ENCODE measurements around the gene AHDC1. TPM values are rescaled to one million over a fixed set of nuclear protein-coding genes. Genes with fewer than 3 reads are reported as not detected.
A peak's percentile ranks its signal among the peaks of the same experiment; 100 is the strongest.

The AHDC1 gene
- total and polyA plus RNA-seq, 5 donors from 2014 or later = 0.07 to 26.2 (median 0.71) TPM

- Mint-ChIP-seq H3K36me3 (peaks cover 12% of the 10 kb centered on the region), H3K4me1 (peaks cover 0 to 14% (median 3%) of the 10 kb centered on the region in 4 donors), H3K27me3 (no peaks in the 10 kb centered on the region), H3K9me3 (no peaks in the 10 kb centered on the region), H3K27ac (peak overlapping the region in 1 of 3 donors; percentile 76), H3K4me3 (no peak overlapping the region)
- Histone ChIP-seq H3K4me1 (ENCODE audit: control insufficient read depth, insufficient read depth, low read length, poor library complexity, severe bottlenecking) (peaks cover 7% of the 10 kb centered on the region), H3K4me3 (ENCODE audit: low read depth, low read length) (no peak overlapping the region), H3K27me3 (ENCODE audit: control insufficient read depth, insufficient read depth, low read length) (no peaks in the 10 kb centered on the region), H3K9me3 (ENCODE audit: control insufficient read depth in 2 of 2, low read length in 2 of 2) (no peaks in the 10 kb centered on the region), H3K36me3 (ENCODE audit: control insufficient read depth, insufficient read depth, low read length) (peaks cover 6% of the 10 kb centered on the region), H3K27ac (ENCODE audit: insufficient read depth, low read length, poor library complexity, severe bottlenecking) (no peak overlapping the region)
- DNase-seq (no peak), ATAC-seq (ENCODE audit: low read depth in 2 of 2) (no peak)
Observed at GRCh38 chr1:27535386-27535785, 68.6 kb downstream of the AHDC1 start.

GRCh38 chr1:27531959-27532685 lies 71.8 kb downstream of the AHDC1 start:
- no peak for DNase-seq
- peaks cover 23% of the 10 kb centered on the region for H3K4me1 ChIP-seq (ENCODE audit: control insufficient read depth, insufficient read depth, low read length, poor library complexity, severe bottlenecking)
- Mint-ChIP-seq H3K27me3 (no peaks in the 10 kb centered on the region), H3K36me3 (peaks cover 5% of the 10 kb centered on the region), H3K4me1 (peaks cover 0 to 30% (median 7%) of the 10 kb centered on the region in 4 donors), H3K4me3 (no peak overlapping the region), H3K9me3 (no peaks in the 10 kb centered on the region), H3K27ac (peak overlapping the region; percentile 78 to 91 (median 91))
- no peaks in the 10 kb centered on the region for H3K27me3 ChIP-seq (ENCODE audit: control insufficient read depth, insufficient read depth, low read length)
- no peak for ATAC-seq (ENCODE audit: low read depth in 2 of 2)
- H3K36me3 ChIP-seq (ENCODE audit: control insufficient read depth, insufficient read depth, low read length) = peaks cover 6% of the 10 kb centered on the region
- no peaks in the 10 kb centered on the region for H3K9me3 ChIP-seq (ENCODE audit: control insufficient read depth in 2 of 2, low read length in 2 of 2)
- no peak overlapping the region for H3K4me3 ChIP-seq (ENCODE audit: low read depth, low read length)
- no peak overlapping the region for H3K27ac ChIP-seq (ENCODE audit: insufficient read depth, low read length, poor library complexity, severe bottlenecking)

GRCh38 chr1:27530192-27530591 lies 73.8 kb downstream of the AHDC1 start:
- H3K4me1 ChIP-seq (ENCODE audit: control insufficient read depth, insufficient read depth, low read length, poor library complexity, severe bottlenecking) = peaks cover 42% of the 10 kb centered on the region
- H3K27ac Mint-ChIP-seq = peak overlapping the region in 2 of 3 donors; percentile 49 to 85
- no peaks in the 10 kb centered on the region for H3K9me3 ChIP-seq (ENCODE audit: control insufficient read depth in 2 of 2, low read length in 2 of 2)
- H3K36me3 Mint-ChIP-seq = peaks cover 5% of the 10 kb centered on the region
- H3K36me3 ChIP-seq (ENCODE audit: control insufficient read depth, insufficient read depth, low read length) = peaks cover 6% of the 10 kb centered on the region
- H3K9me3 Mint-ChIP-seq = no peaks in the 10 kb centered on the region
- no peaks in the 10 kb centered on the region for H3K27me3 ChIP-seq (ENCODE audit: control insufficient read depth, insufficient read depth, low read length)
- H3K27me3 Mint-ChIP-seq = peaks cover 4% of the 10 kb centered on the region
- H3K4me3 Mint-ChIP-seq = peak overlapping the region in 2 of 4 donors; percentile 4 to 79
- DNase-seq = no peak
- peaks cover 6 to 49% (median 17%) of the 10 kb centered on the region in 4 donors for H3K4me1 Mint-ChIP-seq
- H3K4me3 ChIP-seq (ENCODE audit: low read depth, low read length) = no peak overlapping the region
- no peak for ATAC-seq (ENCODE audit: low read depth in 2 of 2)
- no peak overlapping the region for H3K27ac ChIP-seq (ENCODE audit: insufficient read depth, low read length, poor library complexity, severe bottlenecking)

- H3K27ac ChIP-seq (ENCODE audit: insufficient read depth, low read length, poor library complexity, severe bottlenecking) = no peak overlapping the region
- peak overlapping the region in 2 of 3 donors; percentile 78 to 85 for H3K27ac Mint-ChIP-seq
- H3K36me3 Mint-ChIP-seq = peaks cover 5% of the 10 kb centered on the region
- peaks cover 11 to 55% (median 21%) of the 10 kb centered on the region in 4 donors for H3K4me1 Mint-ChIP-seq
- peaks cover 4% of the 10 kb centered on the region for H3K27me3 Mint-ChIP-seq
- no peaks in the 10 kb centered on the region for H3K9me3 Mint-ChIP-seq
- H3K4me1 ChIP-seq (ENCODE audit: control insufficient read depth, insufficient read depth, low read length, poor library complexity, severe bottlenecking) = peaks cover 48% of the 10 kb centered on the region
- H3K9me3 ChIP-seq (ENCODE audit: control insufficient read depth in 2 of 2, low read length in 2 of 2) = no peaks in the 10 kb centered on the region
- H3K4me3 ChIP-seq (ENCODE audit: low read depth, low read length) = no peak overlapping the region
- no peaks in the 10 kb centered on the region for H3K27me3 ChIP-seq (ENCODE audit: control insufficient read depth, insufficient read depth, low read length)
- H3K4me3 Mint-ChIP-seq = peak overlapping the region in 3 of 4 donors; percentile 28 to 81 (median 79)
- DNase-seq (no peak), ATAC-seq (ENCODE audit: low read depth in 2 of 2) (no peak)
- H3K36me3 ChIP-seq (ENCODE audit: control insufficient read depth, insufficient read depth, low read length) = peaks cover 6% of the 10 kb centered on the region
Observed at GRCh38 chr1:27529704-27530018, 74.3 kb downstream of the AHDC1 start.

GRCh38 chr1:27528818-27529703 lies 74.9 kb downstream of the AHDC1 start:
- peak overlapping the region; percentile 78 to 90 (median 85) for H3K27ac Mint-ChIP-seq

GRCh38 chr1:27527890-27528817 lies 75.8 kb downstream of the AHDC1 start:
- Mint-ChIP-seq H3K4me3 (peak overlapping the region; percentile 0 to 81 (median 76)), H3K27me3 (peaks cover 4% of the 10 kb centered on the region), H3K36me3 (no peaks in the 10 kb centered on the region), H3K27ac (peak overlapping the region; percentile 67 to 78 (median 75)), H3K4me1 (peaks cover 18 to 70% (median 33%) of the 10 kb centered on the region in 4 donors), H3K9me3 (no peaks in the 10 kb centered on the region)
- peaks cover 63% of the 10 kb centered on the region for H3K4me1 ChIP-seq (ENCODE audit: control insufficient read depth, insufficient read depth, low read length, poor library complexity, severe bottlenecking)
- no peak overlapping the region for H3K4me3 ChIP-seq (ENCODE audit: low read depth, low read length)
- no peaks in the 10 kb centered on the region for H3K36me3 ChIP-seq (ENCODE audit: control insufficient read depth, insufficient read depth, low read length)
- H3K9me3 ChIP-seq (ENCODE audit: control insufficient read depth in 2 of 2, low read length in 2 of 2) = no peaks in the 10 kb centered on the region
- ATAC-seq (ENCODE audit: low read depth in 2 of 2) (peak; percentile 56), DNase-seq (peak; percentile 46 to 70 (median 68))
- H3K27ac ChIP-seq (ENCODE audit: insufficient read depth, low read length, poor library complexity, severe bottlenecking) = peak overlapping the region; percentile 84
- H3K27me3 ChIP-seq (ENCODE audit: control insufficient read depth, insufficient read depth, low read length) = no peaks in the 10 kb centered on the region

More at GRCh38 chr1:27528818-27529703, 74.9 kb downstream of the AHDC1 start:
- Mint-ChIP-seq H3K4me1 (peaks cover 17 to 61% (median 26%) of the 10 kb centered on the region in 4 donors), H3K27me3 (peaks cover 4% of the 10 kb centered on the region), H3K36me3 (peaks cover 5% of the 10 kb centered on the region), H3K9me3 (no peaks in the 10 kb centered on the region), H3K4me3 (peak overlapping the region; percentile 17 to 81 (median 80))
- peaks cover 6% of the 10 kb centered on the region for H3K36me3 ChIP-seq (ENCODE audit: control insufficient read depth, insufficient read depth, low read length)
- H3K4me1 ChIP-seq (ENCODE audit: control insufficient read depth, insufficient read depth, low read length, poor library complexity, severe bottlenecking) = peaks cover 54% of the 10 kb centered on the region
- H3K4me3 ChIP-seq (ENCODE audit: low read depth, low read length) = no peak overlapping the region
- no peaks in the 10 kb centered on the region for H3K27me3 ChIP-seq (ENCODE audit: control insufficient read depth, insufficient read depth, low read length)
- peak overlapping the region; percentile 84 for H3K27ac ChIP-seq (ENCODE audit: insufficient read depth, low read length, poor library complexity, severe bottlenecking)
- no peaks in the 10 kb centered on the region for H3K9me3 ChIP-seq (ENCODE audit: control insufficient read depth in 2 of 2, low read length in 2 of 2)
- ATAC-seq (ENCODE audit: low read depth in 2 of 2) (no peak), DNase-seq (no peak)

All from CD4-positive, CD25-positive, alpha-beta regulatory T cell (primary cell).